HPDE6-E6E7 (cell line): ENCODE results near the gene NPIPA3.
"Not testable (repeated sequence)": the region's sequence is repeated elsewhere in the genome, so short reads cannot be mapped to it uniquely, and the experiment has no call there.

Source experiments
- DNase-seq: peaks from one replicate; pipeline ENCODE4 v3.0.0; 2011; ENCODE audit warnings: missing footprints; ENCODE audit errors: extremely low spot score

The NPIPA3 gene

DNA sequence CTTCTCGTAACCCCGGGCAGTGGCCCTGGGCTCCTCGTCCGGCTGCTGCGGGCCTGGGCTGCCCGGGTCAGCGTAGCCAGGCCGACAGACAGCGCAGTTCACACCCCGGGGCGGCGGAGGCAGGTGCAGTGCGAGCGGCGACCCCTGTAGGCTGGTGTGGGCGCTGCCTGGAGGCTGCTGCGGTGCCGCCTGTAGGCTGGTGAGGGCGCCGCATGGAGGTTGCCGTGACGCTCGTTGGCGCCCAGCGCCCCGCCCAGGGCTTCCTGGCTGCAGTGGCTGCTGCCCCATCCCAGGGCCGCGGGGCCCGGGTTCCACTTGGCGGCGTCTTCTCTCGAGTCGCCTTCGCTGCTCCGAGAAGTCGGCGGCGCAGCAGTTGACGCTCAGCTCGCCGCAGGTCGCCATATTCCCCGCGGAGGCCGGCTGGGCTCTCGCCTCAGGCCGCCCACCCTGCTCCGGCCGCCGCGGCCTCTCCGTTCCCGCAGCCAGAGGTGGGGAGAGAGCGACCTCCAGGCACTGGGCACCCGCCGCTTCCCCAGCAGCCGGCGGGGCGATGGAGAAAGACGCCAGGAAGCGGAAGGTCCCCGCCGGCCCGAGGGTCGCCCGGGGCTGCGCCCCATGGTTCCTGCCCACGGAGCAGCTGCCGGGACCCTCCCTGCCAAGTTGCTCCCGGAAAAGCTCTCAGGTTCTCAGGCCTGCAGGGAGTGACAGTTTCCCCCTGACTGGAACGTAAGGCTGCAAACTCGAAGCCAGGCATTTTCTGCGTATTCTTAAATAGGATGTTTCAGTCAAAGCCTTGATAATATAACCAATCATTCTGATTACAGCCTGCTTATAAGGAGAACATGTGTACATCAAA is at the start of gene NPIPA3:
Gene NPIPA3, plus strand, starts transcription at position 256 of the 856 bp plus-strand sequence. CDS start 5,533 bp downstream, outside the sequence.
- DNase-seq, result not testable (repeated sequence)

DNA sequence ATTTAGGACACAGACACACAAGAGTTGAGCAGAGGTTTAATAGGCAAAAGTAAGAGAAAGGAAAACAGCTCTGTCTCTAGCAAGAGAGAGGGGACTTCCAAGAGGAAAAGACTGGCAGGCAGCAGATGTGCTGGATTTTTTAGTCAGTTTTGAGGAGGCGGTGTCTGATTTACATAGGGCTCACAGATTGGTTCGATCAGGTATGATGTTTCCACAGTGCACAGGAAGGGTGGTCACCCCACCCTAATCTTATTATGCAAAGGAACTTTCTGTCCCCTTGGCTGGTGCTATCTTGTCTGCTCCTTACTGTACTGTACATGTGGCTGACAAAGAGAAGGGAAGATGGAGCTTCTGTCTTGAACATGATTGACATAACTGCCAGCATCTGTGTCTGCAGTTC is 45.1 kb upstream of the NPIPA3 start:
- DNase-seq, result no peak

DNA sequence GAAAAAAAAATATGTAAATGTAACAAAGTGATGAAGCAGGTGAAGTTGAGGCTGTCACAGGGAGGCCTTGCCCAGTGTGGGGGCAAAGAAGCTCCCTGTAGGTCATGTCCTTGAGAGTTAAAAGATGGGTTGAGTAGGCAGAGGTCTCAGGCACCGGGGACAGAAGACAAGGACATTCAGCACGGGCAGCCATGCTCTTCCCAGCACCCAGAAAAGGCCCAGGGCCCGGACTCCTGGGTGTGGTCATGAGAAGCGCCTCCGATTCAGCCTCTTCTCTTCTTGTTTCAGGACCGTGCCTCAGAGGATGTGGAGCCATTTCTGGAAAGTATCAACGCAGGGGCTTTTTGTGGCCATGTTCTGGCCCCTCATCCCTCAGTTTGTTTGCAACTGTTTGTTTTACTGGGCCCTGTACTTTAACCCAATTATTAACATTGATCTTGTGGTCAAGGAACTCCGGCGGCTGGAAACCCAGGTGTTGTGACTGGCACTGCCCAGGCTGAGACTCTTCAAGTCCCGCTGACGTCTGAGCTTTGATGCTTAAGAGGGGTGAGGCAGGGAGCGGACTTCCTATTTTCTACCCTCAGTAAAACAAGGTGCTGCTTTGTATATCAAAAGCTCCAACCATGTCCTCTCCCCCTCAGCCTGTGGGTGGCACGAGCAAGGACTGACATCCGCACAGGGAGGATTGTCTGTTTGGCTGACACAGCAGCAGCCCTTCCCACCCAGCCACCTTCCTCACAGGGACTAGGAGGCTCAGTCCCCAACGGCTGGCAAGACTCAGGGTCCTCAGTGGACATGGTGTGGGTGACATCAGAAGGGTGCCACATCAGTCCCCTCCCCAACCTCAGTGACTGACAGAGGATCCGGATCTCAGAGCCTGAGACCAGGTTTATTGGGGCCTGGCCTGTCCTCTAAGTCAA is 35.6 kb upstream of the NPIPA3 start:
- no peak for DNase-seq

DNA sequence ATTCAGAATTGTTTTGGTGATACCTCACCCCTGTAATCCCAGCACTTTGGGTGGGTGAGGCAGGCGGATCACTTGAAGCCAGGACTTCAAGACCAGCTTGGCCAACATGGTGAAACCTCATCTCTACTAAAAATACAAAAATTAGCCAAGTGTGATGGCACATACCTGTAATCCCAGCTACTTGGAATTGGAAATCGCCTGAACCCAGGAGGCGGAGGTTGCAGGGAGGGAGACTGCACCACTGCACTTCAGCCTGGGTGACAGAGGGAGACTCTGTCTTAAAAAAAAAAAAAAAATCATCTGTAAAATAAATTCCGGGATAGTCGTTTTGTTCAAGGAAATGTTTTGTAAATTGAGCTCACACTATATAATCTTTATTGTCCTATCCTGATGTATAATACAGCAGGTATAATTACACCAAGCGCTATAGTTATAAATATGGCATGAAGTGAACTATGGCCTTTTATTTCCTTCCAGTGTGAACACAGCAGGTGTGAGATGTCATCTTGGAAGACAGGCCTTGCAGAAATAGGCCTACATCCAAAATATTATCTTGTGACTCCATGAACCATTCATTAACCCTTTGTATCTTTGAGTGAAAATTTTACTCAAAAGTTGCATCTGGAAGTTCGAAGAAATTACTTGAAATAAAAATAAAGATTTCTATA is 34.5 kb upstream of the NPIPA3 start:
- no peak for DNase-seq

DNA sequence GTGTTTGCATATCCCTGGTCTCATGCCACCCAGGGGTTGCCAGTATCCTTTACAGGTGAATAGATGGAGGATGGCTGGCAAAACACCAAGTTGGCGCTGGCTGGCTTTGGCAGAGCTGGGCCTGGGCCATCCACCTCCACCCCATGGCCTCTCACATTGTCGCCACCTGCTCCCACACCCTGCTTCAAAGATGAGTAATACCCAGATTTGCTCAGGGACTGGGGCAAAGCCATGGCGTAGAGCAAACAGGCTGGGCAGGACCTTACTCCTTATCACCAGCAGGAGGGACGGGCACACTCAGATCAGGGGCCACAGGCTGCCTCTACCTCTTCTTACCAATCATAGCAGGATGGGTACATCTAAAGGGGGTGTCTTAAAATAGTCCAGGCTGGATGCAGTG is 33.4 kb upstream of the NPIPA3 start:
- DNase-seq, result no peak

DNA sequence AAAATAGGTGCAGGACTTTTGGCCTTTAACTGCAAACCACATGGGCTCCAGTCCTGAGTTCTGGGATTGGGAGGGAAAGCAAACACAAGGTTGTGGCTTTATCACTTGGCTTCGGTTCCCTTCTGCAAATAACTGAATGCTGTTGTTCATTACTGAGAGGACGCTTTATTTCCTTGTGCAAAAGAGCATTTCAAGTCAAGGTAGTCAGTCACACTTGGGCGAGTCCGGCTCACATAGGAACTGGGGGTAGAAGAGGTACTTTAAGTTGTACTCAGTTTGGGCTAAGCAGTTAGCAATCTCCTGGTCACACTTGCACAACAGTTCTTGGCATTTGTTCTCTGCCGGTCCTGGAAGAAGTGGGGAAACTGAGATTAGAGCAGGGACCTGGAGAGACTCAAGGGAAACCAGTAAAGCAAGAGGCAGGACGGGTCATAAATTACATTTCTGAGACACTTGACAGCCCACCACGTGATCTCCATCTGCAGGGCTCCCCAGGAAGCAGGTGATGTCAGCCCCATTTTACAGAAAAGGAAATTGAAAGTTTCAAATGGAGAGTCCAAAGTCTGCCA is 30.7 kb upstream of the NPIPA3 start:
- no peak for DNase-seq

DNA sequence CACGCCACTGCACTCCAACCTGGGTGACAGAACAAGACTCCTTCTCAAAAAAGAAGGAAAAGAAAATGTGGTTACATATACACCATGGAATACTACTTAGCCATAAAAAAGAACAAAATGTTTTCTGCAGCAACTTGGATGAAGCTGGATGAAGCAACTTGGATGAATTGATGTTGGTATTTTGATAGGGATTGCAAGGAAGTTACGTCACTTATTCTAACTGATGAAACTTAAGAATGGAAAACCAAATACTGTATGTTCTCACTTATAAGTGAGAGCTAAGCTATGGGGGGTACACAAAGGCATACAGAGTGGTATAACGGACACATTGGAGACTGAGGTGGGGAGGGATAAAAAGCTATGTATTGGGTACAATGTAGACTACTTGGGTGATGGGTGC is 26.6 kb upstream of the NPIPA3 start:
- DNase-seq, result no peak

DNA sequence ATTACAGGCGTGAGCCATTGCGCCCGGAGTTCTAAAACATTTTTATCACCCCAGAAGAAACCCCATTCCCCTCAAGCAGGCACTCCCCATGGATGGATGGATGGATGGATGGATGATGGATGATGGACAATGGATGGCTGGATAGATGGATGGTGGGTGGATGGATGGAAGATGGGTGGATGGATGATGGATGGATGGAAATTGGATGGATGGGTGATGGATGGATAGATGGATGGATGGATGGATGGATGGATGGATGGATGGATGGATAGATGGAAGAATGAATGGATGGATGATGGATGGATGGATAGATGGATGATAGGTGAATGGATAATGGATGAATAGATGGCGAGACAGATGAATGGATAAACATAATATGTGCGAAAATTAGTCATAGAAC is 25.6 kb upstream of the NPIPA3 start:
- DNase-seq, result no peak

DNA sequence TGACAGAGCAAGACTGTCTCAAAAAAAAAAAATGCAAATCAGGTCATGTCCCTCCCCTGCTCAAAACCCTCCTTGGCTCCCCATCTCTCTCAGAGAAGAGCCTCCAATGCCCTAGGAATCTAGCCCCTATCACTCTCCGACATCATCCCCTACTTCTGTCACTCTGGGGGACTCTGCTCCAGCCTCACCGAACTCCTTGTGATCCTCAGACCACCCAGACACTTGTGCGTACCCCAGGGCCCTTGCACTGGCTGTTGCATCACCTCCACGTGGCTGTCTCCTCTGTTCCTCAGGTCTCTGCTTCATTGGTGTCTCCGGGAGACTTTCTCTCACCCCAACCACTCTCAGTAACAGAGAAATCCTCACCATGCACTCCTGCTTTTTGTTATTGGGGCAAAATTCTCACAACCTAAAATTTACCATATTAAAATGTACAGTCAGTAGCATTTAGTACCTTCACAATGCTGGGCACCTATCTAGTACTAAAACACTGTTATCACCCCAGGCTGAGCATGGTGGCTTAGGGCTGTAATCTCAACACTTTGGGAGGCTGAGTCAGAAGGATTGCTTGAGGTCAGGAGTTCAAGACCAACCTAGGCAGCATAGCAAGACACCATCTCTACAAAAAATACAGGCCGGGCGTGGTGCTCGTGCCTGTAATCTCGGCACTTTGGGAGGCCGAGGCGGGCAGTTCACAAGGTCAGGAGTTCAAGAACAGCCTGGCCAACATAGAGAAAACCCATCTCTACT is 24.3 kb upstream of the NPIPA3 start:
- DNase-seq, result no peak

DNA sequence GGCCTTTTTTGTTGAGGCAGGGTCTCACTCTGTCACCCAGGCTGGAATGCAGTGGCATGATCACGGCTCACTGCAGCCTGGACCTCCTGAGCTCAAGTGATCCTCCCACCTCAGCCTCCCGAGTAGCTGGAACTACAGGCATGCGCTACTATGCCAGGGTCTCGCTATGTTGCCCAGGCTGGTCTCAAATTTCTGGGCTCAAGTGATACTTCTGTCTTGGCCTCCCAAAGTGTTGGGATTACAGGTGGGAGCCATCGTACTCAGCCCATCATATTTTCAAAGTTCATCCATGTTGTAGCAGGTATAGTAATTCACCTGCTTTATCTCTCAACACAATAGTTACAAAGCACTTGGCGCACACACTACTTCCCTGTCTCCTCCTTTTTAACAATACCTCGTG is 22.8 kb upstream of the NPIPA3 start:
- DNase-seq, result not testable (repeated sequence)

DNA sequence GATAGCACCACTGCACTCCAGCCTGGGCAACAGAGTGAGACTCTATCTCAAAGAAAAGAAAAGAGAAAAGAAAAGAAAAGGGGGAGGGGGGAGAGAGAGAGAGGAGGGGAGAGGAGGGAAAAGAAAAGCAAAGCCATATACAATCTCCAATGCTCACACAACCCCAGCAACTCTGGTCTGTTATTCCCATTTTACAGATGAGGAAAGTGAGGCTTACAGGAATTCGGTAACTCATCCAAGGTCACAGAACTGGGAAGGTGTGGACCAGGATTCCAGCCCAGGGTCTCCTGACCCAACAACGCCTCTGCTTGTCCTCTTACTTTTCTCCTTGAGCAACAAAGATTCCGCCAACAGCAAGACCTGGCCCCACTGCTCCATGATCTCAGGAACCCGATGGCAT is 22.1 kb upstream of the NPIPA3 start:
- no peak for DNase-seq

DNA sequence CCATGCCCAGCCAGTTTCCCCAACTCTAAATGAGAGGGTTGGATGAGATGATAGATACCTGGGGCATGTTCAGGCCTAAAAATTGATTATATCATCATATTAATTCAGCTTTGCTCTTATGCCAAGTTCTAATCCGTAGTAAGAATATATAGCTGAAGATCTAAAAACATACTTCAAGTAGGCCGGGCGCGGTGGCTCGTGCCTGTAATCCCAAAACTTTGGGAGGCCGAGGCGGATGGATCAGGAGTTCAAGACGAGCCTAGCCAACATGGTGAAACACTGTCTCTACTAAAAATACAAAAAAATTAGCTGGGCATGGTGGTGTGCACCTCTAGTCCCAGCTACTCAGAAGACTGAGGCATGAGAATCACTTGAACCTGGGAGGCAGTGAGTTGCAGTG is 21.1 kb upstream of the NPIPA3 start:
- DNase-seq, result no peak

DNA sequence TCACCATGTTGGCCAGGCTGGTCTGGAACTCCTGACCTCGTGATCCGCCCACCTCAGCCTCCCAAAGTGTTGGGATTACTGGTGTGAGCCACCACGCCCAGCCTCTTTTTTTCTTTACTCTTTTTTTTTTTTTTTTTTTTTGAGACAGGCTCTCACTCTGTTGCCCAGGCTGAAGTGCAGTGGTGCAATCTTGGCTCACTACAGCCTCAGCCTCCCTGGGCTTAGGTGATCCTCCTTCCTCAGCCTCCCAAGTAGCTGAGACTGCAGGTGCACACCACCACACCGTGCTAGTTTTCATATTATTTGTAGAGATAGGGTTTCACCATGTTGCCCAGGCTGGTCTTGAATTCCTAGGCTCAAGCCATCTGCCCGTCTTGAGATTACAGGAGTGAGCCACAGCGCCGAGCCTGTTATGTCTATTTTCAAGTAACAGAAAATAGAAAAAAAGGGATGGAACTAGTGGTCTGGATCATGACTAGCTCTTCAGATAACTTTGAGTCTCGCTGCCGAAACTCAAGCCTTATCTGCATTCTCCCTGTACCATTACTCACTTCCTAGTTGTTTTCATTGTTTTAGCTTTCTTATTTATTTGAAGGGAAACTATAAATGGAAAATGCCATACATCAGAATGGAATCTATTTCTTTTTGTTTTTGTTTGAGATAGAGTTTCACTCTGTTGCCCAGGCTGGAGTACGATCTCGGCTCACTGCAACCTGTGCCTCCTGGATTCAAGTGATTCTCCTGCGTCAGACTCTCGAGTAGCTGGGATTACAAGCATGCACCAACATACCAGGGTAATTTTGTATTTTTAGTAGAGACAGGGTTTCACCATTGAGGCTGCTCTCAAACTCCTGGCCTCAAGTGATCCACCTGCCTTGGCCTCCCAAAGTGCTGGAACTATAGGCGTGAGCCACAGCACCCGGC is 17.1 kb upstream of the NPIPA3 start:
- DNase-seq, result not testable (repeated sequence)

DNA sequence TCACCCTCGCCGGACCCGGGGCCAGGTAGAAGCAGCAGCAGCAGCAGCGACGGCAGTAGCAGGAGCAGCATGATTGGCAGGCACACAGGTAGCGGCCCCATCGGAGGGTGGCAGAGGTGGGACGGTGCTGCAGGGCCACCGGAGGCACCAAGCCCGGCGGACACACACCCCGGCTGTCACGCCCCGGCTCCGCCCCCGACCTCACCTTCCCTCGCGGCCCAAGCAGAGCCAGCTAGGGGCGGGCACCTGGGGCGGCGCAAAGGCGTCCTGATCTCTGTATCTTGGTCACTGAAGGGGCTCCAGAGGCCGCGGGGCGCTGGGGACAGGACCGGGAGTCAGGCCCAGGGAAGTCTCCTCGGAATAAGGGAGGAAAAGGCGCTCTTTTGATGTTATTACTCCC is 9.1 kb upstream of the NPIPA3 start, which contains the start of gene PLA2G10:
Gene PLA2G10, minus strand, starts transcription at position 180 of the 400 bp plus-strand sequence. Its CDS starts 79 bp downstream, at position 101.
- DNase-seq, result not testable (repeated sequence)

DNA sequence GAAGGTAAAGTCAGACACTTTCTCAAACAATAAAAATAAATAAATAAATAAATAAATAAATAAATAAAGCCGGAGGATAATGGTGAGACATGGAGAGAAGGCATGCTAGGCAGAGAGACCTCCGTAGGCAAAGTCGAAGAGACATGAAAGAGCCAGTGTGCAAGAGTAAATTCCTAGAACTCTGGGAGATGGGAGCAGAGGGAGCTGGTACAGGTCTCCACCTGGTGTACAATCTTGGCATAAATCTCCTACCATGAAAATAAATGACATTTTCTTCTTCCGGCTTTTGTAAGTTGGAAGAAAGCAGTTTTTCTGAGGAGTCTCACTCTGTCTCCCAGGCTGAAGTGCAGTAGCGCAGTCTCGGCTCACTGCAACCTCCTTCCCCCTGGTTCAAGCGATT is 1.4 kb upstream of the NPIPA3 start:
- not testable (repeated sequence) for DNase-seq

DNA sequence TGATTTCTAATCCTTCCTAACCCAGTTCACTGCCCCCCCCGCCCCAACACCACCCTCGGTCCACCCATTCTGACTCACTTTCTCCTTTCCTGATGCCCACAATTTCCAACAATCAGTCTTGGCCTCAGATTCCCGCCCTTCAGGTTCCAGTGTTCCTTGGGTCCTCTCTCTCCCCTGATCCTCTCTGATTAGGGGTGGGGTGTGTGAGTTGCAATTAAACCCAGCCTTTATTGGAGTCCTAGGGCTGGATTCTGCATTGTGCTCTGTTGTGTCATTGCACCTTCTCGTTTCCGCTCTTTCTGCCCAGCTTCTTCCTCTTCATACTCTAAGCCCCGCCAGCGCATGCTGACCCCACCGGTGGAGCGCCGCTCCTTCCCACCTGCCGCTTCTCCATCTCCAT is 539 bp upstream of the NPIPA3 start:
- DNase-seq, result not testable (repeated sequence)

DNA sequence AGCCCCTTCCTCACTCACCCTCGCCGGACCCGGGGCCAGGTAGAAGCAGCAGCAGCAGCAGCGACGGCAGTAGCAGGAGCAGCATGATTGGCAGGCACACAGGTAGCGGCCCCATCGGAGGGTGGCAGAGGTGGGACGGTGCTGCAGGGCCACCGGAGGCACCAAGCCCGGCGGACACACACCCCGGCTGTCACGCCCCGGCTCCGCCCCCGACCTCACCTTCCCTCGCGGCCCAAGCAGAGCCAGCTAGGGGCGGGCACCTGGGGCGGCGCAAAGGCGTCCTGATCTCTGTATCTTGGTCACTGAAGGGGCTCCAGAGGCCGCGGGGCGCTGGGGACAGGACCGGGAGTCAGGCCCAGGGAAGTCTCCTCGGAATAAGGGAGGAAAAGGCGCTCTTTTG is 30.0 kb downstream of the NPIPA3 start:
- DNase-seq, result not testable (repeated sequence)

DNA sequence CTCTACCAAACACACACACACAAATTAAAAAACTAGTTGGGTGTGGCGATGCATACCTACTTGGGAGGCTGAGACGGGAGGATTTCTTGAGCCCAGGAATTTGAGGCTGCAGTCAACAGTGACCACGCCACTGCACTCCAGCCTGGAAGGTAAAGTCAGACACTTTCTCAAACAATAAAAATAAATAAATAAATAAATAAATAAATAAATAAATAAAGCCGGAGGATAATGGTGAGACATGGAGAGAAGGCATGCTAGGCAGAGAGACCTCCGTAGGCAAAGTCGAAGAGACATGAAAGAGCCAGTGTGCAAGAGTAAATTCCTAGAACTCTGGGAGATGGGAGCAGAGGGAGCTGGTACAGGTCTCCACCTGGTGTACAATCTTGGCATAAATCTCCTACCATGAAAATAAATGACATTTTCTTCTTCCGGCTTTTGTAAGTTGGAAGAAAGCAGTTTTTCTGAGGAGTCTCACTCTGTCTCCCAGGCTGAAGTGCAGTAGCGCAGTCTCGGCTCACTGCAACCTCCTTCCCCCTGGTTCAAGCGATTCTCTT is 37.7 kb downstream of the NPIPA3 start:
- not testable (repeated sequence) for DNase-seq

DNA sequence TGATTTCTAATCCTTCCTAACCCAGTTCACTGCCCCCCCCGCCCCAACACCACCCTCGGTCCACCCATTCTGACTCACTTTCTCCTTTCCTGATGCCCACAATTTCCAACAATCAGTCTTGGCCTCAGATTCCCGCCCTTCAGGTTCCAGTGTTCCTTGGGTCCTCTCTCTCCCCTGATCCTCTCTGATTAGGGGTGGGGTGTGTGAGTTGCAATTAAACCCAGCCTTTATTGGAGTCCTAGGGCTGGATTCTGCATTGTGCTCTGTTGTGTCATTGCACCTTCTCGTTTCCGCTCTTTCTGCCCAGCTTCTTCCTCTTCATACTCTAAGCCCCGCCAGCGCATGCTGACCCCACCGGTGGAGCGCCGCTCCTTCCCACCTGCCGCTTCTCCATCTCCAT is 38.6 kb downstream of the NPIPA3 start:
- not testable (repeated sequence) for DNase-seq
